ENCODE results near the gene PPP3CA. TPM values are rescaled to one million over a fixed set of nuclear protein-coding genes. Genes with fewer than 3 reads are reported as not detected.

Gene PPP3CA
- total and polyA plus RNA-seq, 3 experiments from 2014 or later, result 6.9 to 30.7 (median 30.0) TPM

DNA sequence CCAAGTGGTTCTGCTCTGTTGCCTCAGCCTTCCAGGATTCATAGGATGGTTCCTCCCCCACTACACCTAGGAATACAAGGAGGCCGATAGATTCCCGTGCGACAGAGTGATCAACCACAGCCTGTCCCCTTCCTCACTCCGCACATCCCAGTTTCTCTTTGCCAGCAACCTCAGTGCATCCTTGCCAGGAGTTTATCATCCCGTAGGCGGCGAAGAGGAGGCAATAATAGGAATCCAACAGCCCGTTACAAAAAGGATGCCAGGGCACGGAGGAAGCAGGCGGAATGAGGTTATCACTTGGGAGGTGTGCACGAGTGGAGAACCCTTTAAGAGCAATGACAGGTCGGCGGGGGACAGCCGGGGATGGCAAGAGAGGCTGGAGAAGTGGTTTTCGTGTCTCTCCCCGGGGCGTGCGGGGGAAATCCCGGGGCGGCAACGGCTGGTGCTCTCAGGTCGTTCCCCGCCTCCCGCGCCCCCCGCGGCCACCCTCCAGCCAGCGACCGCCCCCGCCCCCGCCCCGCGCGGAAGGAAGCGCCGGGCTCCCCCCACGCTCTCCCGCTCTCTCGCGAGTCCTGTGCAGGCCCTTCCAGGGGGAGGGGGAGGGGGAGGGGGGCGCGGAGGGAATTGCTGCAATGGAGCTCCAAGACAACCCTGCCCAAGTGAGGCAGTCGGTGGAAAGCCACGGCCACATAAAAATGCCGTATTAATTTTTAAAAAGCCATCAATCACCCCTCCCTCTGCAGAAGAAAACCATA, 1.6 kb downstream of the PPP3CA start:
- Mint-ChIP-seq H3K36me3 (peaks cover 0 to 16% (median 0%) of the 10 kb centered on the region in 3 donors), H3K4me1 (peaks cover 49 to 61% (median 60%) of the 10 kb centered on the region in 3 donors), H3K27ac (peak overlapping the region; percentile 67 to 97 (median 92)), H3K27me3 (peaks cover 0 to 3% of the 10 kb centered on the region in 2 donors), H3K4me3 (peak overlapping the region; percentile 91 to 99 (median 96)), H3K9me3 (no peaks in the 10 kb centered on the region)
- ChIA-PET POLR2A (interaction anchor here (0.9 to 3.9 kb wide), 4 partner anchors 16 to 181 kb away, joined by 3 to 21 read pairs (median 3); no protein-coding TSS in a partner anchor), CTCF (interaction anchor here (1.3 to 4.2 kb wide), 4 partner anchors 8 to 326 kb away, joined by 3 to 22 read pairs (median 6); no protein-coding TSS in a partner anchor)
- no peaks in the 10 kb centered on the region for H3K36me3 ChIP-seq (ENCODE audit: insufficient read depth, low read length)
- H3K4me1 ChIP-seq (ENCODE audit: insufficient read depth, low read length), result peaks cover 26% of the 10 kb centered on the region
- H3K4me3 ChIP-seq (ENCODE audit: low read length), result peak overlapping the region; percentile 69
- H3K27ac ChIP-seq (ENCODE audit: low read depth, low read length), result no peak overlapping the region
- DNase-seq, result peak; percentile 63 to 79 (median 69)
- no peaks in the 10 kb centered on the region for H3K27me3 ChIP-seq (ENCODE audit: insufficient read depth, low read length, poor library complexity, severe bottlenecking)
- H3K9me3 ChIP-seq (ENCODE audit: low read length), result no peaks in the 10 kb centered on the region

DNA sequence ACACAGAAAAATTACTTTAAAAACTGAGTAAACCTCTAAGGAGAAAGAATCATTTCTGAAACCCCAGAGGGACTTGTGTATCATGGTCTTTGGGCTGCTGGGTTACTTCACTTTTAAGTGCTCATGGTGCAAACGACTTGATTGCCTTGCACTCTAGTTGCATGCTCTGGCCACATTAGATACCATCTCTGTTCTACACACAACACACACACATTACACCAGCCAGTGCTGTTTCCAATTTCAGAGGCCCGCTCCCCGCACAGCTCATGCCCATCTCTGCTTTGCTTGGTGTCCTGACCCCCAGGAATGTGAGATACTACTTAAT, 2.1 kb downstream of the PPP3CA start:
- Histone ChIP-seq H3K27ac (ENCODE audit: low read depth, low read length) (no peak overlapping the region), H3K9me3 (ENCODE audit: low read length) (no peaks in the 10 kb centered on the region), H3K36me3 (ENCODE audit: insufficient read depth, low read length) (no peaks in the 10 kb centered on the region), H3K27me3 (ENCODE audit: insufficient read depth, low read length, poor library complexity, severe bottlenecking) (no peaks in the 10 kb centered on the region), H3K4me1 (ENCODE audit: insufficient read depth, low read length) (peaks cover 32% of the 10 kb centered on the region), H3K4me3 (ENCODE audit: low read length) (peak overlapping the region; percentile 69)
- Mint-ChIP-seq H3K4me1 (peaks cover 53 to 66% (median 65%) of the 10 kb centered on the region in 3 donors), H3K36me3 (peaks cover 0 to 16% (median 0%) of the 10 kb centered on the region in 3 donors), H3K9me3 (no peaks in the 10 kb centered on the region), H3K4me3 (peak overlapping the region; percentile 91 to 98 (median 96)), H3K27ac (peak overlapping the region; percentile 67 to 97 (median 90)), H3K27me3 (peaks cover 0 to 3% of the 10 kb centered on the region in 2 donors)
- DNase-seq, result peak in 1 of 5 donors; percentile 17
- ChIA-PET POLR2A (no interaction called here), CTCF (no interaction called here)

DNA sequence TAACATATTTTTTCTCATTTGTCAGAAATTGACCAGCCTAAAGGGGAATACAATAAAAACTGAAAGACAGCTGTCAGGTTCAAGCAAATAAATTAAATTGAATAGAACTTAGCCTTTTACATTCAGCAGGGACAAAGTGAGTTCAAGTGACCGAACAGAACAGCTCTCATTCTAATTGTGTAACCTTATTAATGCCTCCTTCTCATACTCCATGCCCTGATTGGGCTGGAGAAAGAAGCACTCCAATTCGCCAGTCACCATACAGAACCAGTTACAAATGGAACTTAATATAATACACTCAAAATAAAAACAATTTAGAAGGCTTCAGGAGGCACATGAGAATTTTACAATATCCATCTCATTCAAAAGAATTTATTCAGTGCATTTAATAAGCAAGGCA, 8.0 kb downstream of the PPP3CA start:
- Histone ChIP-seq H3K4me3 (ENCODE audit: low read length) (no peak overlapping the region), H3K9me3 (ENCODE audit: low read length) (no peaks in the 10 kb centered on the region), H3K27me3 (ENCODE audit: insufficient read depth, low read length, poor library complexity, severe bottlenecking) (no peaks in the 10 kb centered on the region), H3K4me1 (ENCODE audit: insufficient read depth, low read length) (peaks cover 22% of the 10 kb centered on the region), H3K36me3 (ENCODE audit: insufficient read depth, low read length) (no peaks in the 10 kb centered on the region), H3K27ac (ENCODE audit: low read depth, low read length) (no peak overlapping the region)
- H3K27ac Mint-ChIP-seq, result peak overlapping the region in 5 of 8 donors; percentile 3 to 58 (median 28)
- no peaks in the 10 kb centered on the region for H3K9me3 Mint-ChIP-seq
- peaks cover 75 to 93% (median 89%) of the 10 kb centered on the region in 3 donors for H3K4me1 Mint-ChIP-seq
- POLR2A ChIA-PET, result no interaction called here
- no peak overlapping the region for H3K4me3 Mint-ChIP-seq
- DNase-seq, result no peak
- peaks cover 0 to 1% (median 1%) of the 10 kb centered on the region in 3 donors for H3K36me3 Mint-ChIP-seq
- CTCF ChIA-PET, result no interaction called here
- no peaks in the 10 kb centered on the region for H3K27me3 Mint-ChIP-seq

DNA sequence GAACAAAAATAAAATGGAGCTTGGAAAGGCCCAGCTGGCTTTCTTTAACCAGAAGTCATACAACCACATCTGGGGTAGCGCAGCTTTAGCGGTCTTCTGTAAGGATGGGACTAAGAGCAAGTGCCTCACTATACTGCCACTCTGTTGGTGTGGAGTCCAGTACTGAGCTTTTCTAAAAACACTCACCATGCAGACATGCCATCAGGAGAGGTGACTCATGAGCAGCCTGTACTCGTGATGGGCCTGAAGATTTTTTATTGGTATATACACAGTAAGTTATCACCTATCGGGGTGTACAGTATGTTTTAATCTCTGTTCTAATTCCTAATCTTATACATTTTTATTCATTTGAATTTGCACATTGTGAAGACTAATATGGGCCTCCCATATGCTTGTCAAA, 9.6 kb downstream of the PPP3CA start:
- no peaks in the 10 kb centered on the region for H3K36me3 ChIP-seq (ENCODE audit: insufficient read depth, low read length)
- no peak for DNase-seq
- no peaks in the 10 kb centered on the region for H3K9me3 ChIP-seq (ENCODE audit: low read length)
- Mint-ChIP-seq H3K27ac (peak overlapping the region in 7 of 8 donors; percentile 34 to 85 (median 64)), H3K4me3 (peak overlapping the region in 1 of 7 donors; percentile 9), H3K9me3 (no peaks in the 10 kb centered on the region), H3K27me3 (no peaks in the 10 kb centered on the region), H3K4me1 (peaks cover 68 to 87% (median 84%) of the 10 kb centered on the region in 3 donors), H3K36me3 (peaks cover 0 to 1% (median 1%) of the 10 kb centered on the region in 3 donors)
- H3K4me1 ChIP-seq (ENCODE audit: insufficient read depth, low read length), result peaks cover 17% of the 10 kb centered on the region
- ChIA-PET CTCF (interaction anchor here (1.2 to 1.3 kb wide), 2 partner anchors 9 to 10 kb away, joined by 3 read pairs; partner anchors contain the start of gene PPP3CA), POLR2A (no interaction called here)
- H3K27me3 ChIP-seq (ENCODE audit: insufficient read depth, low read length, poor library complexity, severe bottlenecking), result no peaks in the 10 kb centered on the region
- no peak overlapping the region for H3K27ac ChIP-seq (ENCODE audit: low read depth, low read length)
- H3K4me3 ChIP-seq (ENCODE audit: low read length), result no peak overlapping the region

DNA sequence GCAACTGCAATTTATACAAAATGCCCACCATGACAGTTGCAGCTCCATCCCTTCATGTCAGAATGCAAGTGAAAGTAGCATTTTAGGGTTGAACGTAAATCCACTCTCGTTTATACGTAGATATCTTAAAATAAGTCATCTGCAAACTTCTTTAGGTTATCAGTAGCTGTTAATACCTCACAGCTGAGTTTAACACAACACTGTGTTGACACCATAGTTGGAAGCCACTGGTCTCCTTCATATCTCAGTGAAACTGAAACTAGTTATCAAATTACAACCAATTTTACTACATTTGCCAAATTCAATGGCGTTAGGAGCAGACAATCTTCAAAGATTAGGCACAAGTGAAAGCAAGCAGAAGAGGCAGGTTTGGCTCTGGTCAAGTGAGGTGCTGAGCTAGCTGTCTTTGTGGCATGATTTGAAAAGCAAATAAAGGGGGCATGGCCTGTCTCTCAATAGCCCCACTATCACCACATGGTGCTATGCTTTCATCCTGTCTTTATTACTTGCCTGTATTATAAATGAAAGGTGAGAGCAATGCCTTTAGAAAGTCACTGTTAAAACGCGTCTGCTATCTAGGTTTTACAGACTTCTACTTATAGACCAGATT, 12.3 kb downstream of the PPP3CA start:
- Mint-ChIP-seq H3K4me1 (peaks cover 74 to 90% (median 87%) of the 10 kb centered on the region in 3 donors), H3K27ac (peak overlapping the region in 7 of 8 donors; percentile 3 to 72 (median 48)), H3K9me3 (no peaks in the 10 kb centered on the region), H3K27me3 (no peaks in the 10 kb centered on the region), H3K36me3 (peaks cover 0 to 2% (median 1%) of the 10 kb centered on the region in 3 donors), H3K4me3 (peak overlapping the region in 6 of 7 donors; percentile 51 to 80 (median 65))
- Histone ChIP-seq H3K27me3 (ENCODE audit: insufficient read depth, low read length, poor library complexity, severe bottlenecking) (no peaks in the 10 kb centered on the region), H3K27ac (ENCODE audit: low read depth, low read length) (no peak overlapping the region), H3K4me3 (ENCODE audit: low read length) (no peak overlapping the region), H3K36me3 (ENCODE audit: insufficient read depth, low read length) (no peaks in the 10 kb centered on the region), H3K4me1 (ENCODE audit: insufficient read depth, low read length) (peaks cover 12% of the 10 kb centered on the region), H3K9me3 (ENCODE audit: low read length) (no peaks in the 10 kb centered on the region)
- CTCF ChIA-PET, result interaction anchor here (1.1 kb wide), 1 partner anchor 12 kb away, joined by 3 read pairs; the partner anchor contains the start of gene PPP3CA
- DNase-seq, result peak in 1 of 5 donors; percentile 3
- POLR2A ChIA-PET, result interaction anchor here (0.6 to 1.2 kb wide), 2 partner anchors 11 to 1130 kb away, joined by 3 to 4 read pairs; no protein-coding TSS in a partner anchor

DNA sequence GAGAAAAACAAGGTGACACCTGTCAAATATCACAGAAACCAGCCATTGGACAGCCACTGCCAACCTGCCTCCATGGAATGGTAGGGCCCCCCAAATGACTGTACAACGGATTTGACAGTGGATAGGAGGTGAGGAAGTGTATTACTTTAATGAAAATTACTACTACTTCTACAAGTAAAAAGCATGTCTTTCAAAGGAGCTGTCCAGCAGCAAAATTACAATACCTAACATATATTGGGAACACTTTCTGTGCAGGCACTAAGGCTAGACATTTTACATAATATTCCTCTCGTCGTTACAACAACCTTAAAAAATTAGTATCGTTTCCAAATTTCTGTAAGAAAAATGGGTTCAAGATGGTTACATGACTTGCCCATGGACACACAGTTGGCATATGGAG, 14.9 kb downstream of the PPP3CA start:
- H3K4me1 ChIP-seq (ENCODE audit: insufficient read depth, low read length), result peaks cover 34% of the 10 kb centered on the region
- H3K4me3 ChIP-seq (ENCODE audit: low read length), result no peak overlapping the region
- H3K27me3 ChIP-seq (ENCODE audit: insufficient read depth, low read length, poor library complexity, severe bottlenecking), result no peaks in the 10 kb centered on the region
- ChIA-PET POLR2A (interaction anchor here (0.6 to 0.7 kb wide), 2 partner anchors 83 to 101 kb away, joined by 4 to 6 read pairs; no protein-coding TSS in a partner anchor), CTCF (interaction anchor here (0.7 kb wide), 2 partner anchors 86 to 146 kb away, joined by 3 read pairs; no protein-coding TSS in a partner anchor)
- H3K9me3 ChIP-seq (ENCODE audit: low read length), result no peaks in the 10 kb centered on the region
- Mint-ChIP-seq H3K4me1 (peaks cover 77 to 90% (median 90%) of the 10 kb centered on the region in 3 donors), H3K9me3 (no peaks in the 10 kb centered on the region), H3K4me3 (no peak overlapping the region), H3K27me3 (no peaks in the 10 kb centered on the region), H3K27ac (peak overlapping the region in 1 of 8 donors; percentile 11), H3K36me3 (peaks cover 0 to 2% (median 0%) of the 10 kb centered on the region in 3 donors)
- DNase-seq, result no peak
- H3K36me3 ChIP-seq (ENCODE audit: insufficient read depth, low read length), result no peaks in the 10 kb centered on the region
- H3K27ac ChIP-seq (ENCODE audit: low read depth, low read length), result no peak overlapping the region

DNA sequence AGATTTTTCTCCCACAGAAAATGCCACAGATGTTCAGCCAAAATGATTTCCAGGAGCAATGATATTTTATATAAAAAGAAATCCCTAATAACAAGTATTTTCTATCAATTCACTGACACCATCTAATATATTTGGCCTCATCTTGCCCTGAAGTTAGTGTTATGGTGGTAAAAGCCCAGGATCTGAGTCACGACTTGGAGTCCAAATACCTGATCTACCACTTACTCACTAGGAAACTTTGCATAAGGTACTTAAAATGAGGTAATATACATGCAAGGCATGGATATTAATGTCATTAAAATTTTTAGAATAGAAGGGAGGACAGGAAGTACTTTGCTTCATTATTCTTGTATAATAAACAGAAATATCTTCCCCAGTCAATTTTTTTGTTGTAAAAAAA, 16.3 kb downstream of the PPP3CA start:
- Histone ChIP-seq H3K4me3 (ENCODE audit: low read length) (no peak overlapping the region), H3K27me3 (ENCODE audit: insufficient read depth, low read length, poor library complexity, severe bottlenecking) (no peaks in the 10 kb centered on the region), H3K4me1 (ENCODE audit: insufficient read depth, low read length) (peaks cover 46% of the 10 kb centered on the region), H3K9me3 (ENCODE audit: low read length) (no peaks in the 10 kb centered on the region), H3K36me3 (ENCODE audit: insufficient read depth, low read length) (no peaks in the 10 kb centered on the region), H3K27ac (ENCODE audit: low read depth, low read length) (no peak overlapping the region)
- Mint-ChIP-seq H3K27ac (no peak overlapping the region), H3K4me3 (peak overlapping the region in 1 of 7 donors; percentile 30), H3K4me1 (peaks cover 81 to 93% (median 93%) of the 10 kb centered on the region in 3 donors), H3K36me3 (peaks cover 0 to 2% (median 0%) of the 10 kb centered on the region in 3 donors), H3K27me3 (no peaks in the 10 kb centered on the region), H3K9me3 (no peaks in the 10 kb centered on the region)
- DNase-seq, result no peak
- CTCF ChIA-PET, result no interaction called here
- POLR2A ChIA-PET, result no interaction called here
